MM.1S (cell line): ENCODE data around the gene ALG1L2.
A peak's percentile ranks its signal among the peaks of the same experiment; 100 is the strongest.
"Not testable (repeated sequence)": the region's sequence is repeated elsewhere in the genome, so short reads cannot be mapped to it uniquely, and the experiment has no call there.

Experiments used
- DNase-seq: peaks from one replicate; pipeline ENCODE4 v3.0.0-alpha.2; 2015
- H2AFZ ChIP-seq: fragments of 300-600 bp; sonication (generic); 2 replicates; pipeline ENCODE4 v1.6.0; 2016; ENCODE audit warnings: antibody characterized with exemption, low read length
- H3F3A ChIP-seq: fragments of 300-600 bp; sonication (generic); 2 replicates; pipeline ENCODE4 v1.6.1; 2016; ENCODE audit warnings: mild to moderate bottlenecking, antibody characterized with exemption, low read length, moderate library complexity, mixed read lengths; ENCODE audit not compliant: insufficient read depth
- H3K27ac ChIP-seq: fragments of 300-600 bp; sonication (generic); 2 replicates; pipeline ENCODE4 v1.5.1; 2016; ENCODE audit warnings: mild to moderate bottlenecking, low read length
- H3K27me3 ChIP-seq: fragments of 300-600 bp; sonication (generic); replicated peaks from 2 replicates; pipeline ENCODE4 v1.6.0; 2016; ENCODE audit warnings: low read length; ENCODE audit not compliant: insufficient read depth
- H3K36me3 ChIP-seq: fragments of 300-600 bp; sonication (generic); replicated peaks from 2 replicates; pipeline ENCODE4 v1.6.1; 2016; ENCODE audit warnings: mild to moderate bottlenecking, low read length, mixed read lengths; ENCODE audit not compliant: insufficient read depth
- H3K4me1 ChIP-seq: fragments of 300-600 bp; sonication (generic); 2 replicates; pipeline ENCODE4 v1.6.1; 2016; ENCODE audit warnings: low read length, mixed read lengths
- H3K4me2 ChIP-seq: fragments of 300-600 bp; sonication (generic); 2 replicates; pipeline ENCODE4 v1.6.0; 2016; ENCODE audit warnings: low read depth, low read length
- H3K4me3 ChIP-seq: fragments of 300-600 bp; sonication (generic); 2 replicates; pipeline ENCODE4 v1.5.1; 2016; ENCODE audit warnings: low read length, mixed read lengths
- H3K79me2 ChIP-seq: fragments of 300-600 bp; sonication (generic); 2 replicates; pipeline ENCODE4 v1.6.1; 2016; ENCODE audit warnings: mixed run types, low read length, mixed read lengths
- H3K9ac ChIP-seq: fragments of 300-600 bp; sonication (generic); 2 replicates; pipeline ENCODE4 v1.6.1; 2016; ENCODE audit warnings: low read length, mixed read lengths
- H3K9me2 ChIP-seq: fragments of 300-600 bp; sonication (generic); replicated peaks from 2 replicates; pipeline ENCODE4 v1.6.1; 2016; ENCODE audit warnings: mild to moderate bottlenecking, low read length, mixed read lengths; ENCODE audit not compliant: insufficient read depth
- H3K9me3 ChIP-seq: fragments of 300-600 bp; sonication (generic); replicated peaks from 2 replicates; pipeline ENCODE4 v1.6.1; 2016; ENCODE audit warnings: mild to moderate bottlenecking, low read length, mixed read lengths; ENCODE audit not compliant: insufficient read depth
- H4K20me1 ChIP-seq: fragments of 300-600 bp; sonication (generic); 2 replicates; pipeline ENCODE4 v1.6.1; 2016; ENCODE audit warnings: mild to moderate bottlenecking, low read length, moderate library complexity, mixed read lengths; ENCODE audit not compliant: insufficient read depth
- TF ChIP-seq, protein P1 (sequence below): fragments of 300-600 bp; sonication (generic); IDR thresholded peaks from 2 replicates; pipeline ENCODE4 v1.5.1; 2016; ENCODE audit warnings: antibody characterized with exemption, low read length, mixed read lengths

ALG1L2 gene

DNA sequence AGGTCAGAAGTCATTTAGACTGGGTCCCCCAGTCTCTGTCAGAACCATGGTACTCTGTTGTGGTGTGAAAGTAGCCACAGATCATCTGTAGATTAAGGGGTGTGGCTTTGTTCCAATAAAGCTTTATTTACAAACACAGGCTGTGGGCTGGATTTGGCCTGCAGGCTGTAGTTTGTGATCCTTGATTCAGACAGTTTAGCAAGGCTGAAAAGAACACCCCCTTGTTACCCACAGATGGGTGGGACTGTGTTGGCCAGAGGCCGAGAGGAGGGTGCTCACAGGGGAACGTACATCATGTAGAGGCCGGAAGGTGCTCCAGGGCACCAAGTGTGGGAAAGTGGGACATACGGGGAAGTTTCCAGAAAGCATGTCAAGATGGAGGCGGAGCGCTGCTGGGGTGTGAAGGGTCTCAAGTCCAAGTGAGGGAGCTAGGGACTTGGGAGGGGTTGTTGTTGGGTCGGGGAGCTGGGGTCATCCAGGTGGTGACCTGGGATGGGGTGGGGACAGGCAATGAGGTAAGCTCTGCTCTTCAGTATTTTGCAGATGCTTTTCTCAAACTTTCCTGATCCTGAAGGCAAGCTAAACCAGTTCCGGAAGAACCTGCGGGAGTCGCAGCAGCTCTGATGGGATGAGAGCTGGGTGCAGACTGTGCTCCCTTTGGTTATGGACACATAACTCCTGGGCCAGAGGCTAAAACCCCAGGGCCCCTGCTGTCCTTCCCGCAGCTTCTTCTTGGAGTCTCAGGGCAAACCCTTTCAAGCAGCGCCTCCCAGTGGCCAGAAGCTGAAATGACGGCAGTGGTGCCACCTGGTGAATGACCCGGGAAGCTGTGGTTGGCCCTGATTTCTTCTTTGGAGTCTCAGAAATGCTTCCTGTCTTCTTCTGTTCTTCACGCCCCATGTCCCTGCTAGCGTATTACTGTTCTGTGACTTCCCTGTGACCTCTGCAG lies 16.3 kb downstream of the ALG1L2 start:
- H3K4me2 ChIP-seq, H3K9ac ChIP-seq, H3K4me3 ChIP-seq, H3K27ac ChIP-seq, H3K9me2 ChIP-seq, H3K9me3 ChIP-seq, H3K4me1 ChIP-seq, H3K36me3 ChIP-seq, H3F3A ChIP-seq, H3K79me2 ChIP-seq, H2AFZ ChIP-seq, H3K27me3 ChIP-seq, DNase-seq, H4K20me1 ChIP-seq: not testable (repeated sequence)
- TF ChIP-seq, protein P1, sequence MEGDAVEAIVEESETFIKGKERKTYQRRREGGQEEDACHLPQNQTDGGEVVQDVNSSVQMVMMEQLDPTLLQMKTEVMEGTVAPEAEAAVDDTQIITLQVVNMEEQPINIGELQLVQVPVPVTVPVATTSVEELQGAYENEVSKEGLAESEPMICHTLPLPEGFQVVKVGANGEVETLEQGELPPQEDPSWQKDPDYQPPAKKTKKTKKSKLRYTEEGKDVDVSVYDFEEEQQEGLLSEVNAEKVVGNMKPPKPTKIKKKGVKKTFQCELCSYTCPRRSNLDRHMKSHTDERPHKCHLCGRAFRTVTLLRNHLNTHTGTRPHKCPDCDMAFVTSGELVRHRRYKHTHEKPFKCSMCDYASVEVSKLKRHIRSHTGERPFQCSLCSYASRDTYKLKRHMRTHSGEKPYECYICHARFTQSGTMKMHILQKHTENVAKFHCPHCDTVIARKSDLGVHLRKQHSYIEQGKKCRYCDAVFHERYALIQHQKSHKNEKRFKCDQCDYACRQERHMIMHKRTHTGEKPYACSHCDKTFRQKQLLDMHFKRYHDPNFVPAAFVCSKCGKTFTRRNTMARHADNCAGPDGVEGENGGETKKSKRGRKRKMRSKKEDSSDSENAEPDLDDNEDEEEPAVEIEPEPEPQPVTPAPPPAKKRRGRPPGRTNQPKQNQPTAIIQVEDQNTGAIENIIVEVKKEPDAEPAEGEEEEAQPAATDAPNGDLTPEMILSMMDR, result peak; percentile 48

DNA sequence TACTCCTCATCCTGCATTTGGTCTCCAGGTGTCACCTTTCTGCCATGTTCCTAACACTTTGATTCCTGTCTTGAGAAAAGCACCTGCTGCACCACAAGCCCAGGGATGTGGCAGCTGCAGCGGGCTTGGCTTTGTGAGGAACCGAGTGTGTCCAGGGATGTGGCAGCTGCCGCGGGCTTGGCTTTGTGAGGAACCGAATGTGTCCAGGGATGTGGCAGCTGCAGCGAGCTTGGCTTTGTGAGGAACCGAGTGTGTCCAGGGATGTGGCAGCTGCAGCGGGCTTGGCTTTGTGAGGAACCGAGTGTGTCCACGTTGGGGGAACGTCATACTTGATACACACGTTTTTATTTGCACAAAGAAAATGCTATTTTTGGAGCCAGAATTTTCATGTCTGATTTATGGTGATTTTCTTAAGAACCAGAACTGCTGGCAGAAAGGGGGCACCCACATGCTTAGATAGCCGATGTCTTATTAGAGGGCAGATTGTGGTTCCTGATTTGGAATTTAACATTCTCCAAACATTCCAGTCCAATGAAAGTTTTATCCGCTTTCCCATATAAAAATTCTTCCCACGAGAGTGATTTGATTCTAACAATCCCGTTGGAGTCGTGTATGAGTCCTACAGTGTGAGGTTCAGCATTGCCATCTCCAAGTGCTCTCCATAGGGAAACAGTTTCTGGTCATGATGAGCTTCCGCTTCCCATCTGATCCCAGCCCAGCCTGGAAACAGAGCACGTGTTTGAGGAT lies 17.2 kb downstream of the ALG1L2 start:
- DNase-seq, H3K4me2 ChIP-seq, H3K27ac ChIP-seq: not testable (repeated sequence)

DNA sequence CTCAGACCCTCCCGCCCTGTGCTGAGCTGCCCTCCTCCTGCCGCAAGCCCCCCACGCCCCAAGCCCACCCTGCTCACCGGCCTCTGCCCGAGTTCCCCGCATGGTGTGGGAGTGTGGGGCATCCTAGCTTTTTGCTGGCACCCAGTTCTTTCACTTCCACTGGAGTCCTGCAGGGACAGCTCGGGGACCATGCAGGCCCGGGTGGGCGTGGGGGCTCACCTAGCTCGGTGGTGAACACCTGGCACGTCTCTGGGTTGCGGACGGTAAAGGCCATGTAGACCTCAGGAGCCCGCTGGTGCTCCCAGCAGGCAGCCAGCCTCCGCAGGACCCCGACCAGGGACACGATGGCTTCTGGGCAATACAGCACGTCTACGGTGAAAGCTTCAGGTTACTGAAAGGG lies 20.9 kb downstream of the ALG1L2 start:
- not testable (repeated sequence) for H3F3A ChIP-seq, H3K36me3 ChIP-seq, DNase-seq, H3K4me1 ChIP-seq, H2AFZ ChIP-seq, H3K4me3 ChIP-seq, H3K27ac ChIP-seq, H4K20me1 ChIP-seq, H3K9me2 ChIP-seq, H3K9ac ChIP-seq, H3K27me3 ChIP-seq, H3K9me3 ChIP-seq, H3K4me2 ChIP-seq, H3K79me2 ChIP-seq

More for the DNA sequence above, 17.2 kb downstream of the ALG1L2 start:
- not testable (repeated sequence) for H3K4me3 ChIP-seq, H3K36me3 ChIP-seq, H3K9ac ChIP-seq, H3K4me1 ChIP-seq, H3K27me3 ChIP-seq, H3K9me3 ChIP-seq, H3K79me2 ChIP-seq, H4K20me1 ChIP-seq, H3F3A ChIP-seq, H2AFZ ChIP-seq, H3K9me2 ChIP-seq

DNA sequence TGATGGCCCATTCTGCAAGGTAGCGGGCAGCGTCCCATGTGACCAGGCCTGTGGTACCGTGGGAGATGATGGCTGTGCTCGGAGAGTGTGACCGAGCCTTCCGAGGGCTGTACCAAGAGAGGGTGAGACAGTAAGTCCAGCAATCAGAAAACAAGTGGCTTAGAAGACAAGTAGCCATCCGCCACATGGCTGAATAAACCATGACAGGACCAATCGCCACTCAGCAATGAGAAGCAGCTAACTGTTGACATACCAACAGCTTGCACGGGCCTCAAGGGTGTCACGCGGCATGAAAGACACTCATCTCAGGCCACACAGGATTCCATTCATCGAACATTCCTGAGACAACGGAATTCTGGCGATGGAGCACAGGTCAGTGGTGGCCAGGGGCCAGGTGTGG lies 22.6 kb downstream of the ALG1L2 start:
- not testable (repeated sequence) for H3K4me1 ChIP-seq, H3K9me3 ChIP-seq, H3K79me2 ChIP-seq

DNA sequence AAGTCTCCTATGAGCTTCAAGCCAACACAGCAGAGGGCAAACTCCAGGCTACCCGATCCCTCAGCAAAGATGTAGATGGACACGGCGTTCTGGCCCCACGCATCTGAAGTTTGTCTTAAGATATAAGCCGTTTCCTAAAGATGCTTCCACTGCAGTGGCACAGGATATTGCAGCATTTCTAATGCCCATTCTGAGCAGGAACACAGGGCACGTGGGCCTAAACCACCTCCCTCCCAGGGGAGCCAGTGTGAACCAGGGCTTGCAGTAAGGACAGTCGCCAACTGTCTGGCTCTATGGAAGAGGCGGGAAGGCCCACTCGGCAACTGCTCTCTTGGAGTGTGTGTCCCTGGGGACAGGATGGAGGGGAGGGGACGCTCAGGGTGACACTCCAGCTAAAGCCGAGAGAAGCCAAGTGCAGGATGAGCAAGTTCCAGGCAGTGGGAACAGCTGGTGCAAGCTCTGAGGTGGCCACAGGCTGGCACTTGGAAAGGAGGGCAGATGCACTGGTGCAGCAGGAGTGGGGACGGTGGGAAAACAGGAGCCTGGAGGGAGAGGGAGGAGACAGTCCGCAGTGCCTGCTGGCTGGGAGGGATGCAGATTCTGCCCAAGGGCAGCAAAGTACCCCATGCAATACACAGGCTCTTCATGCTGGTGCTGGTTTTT lies 25.8 kb downstream of the ALG1L2 start:
- H3K9me2 ChIP-seq, H3K27ac ChIP-seq, H3K4me2 ChIP-seq, H3K9ac ChIP-seq, H4K20me1 ChIP-seq, H3K27me3 ChIP-seq, H3K36me3 ChIP-seq, H3F3A ChIP-seq, H3K4me3 ChIP-seq, H3K9me3 ChIP-seq, H3K4me1 ChIP-seq, DNase-seq, H2AFZ ChIP-seq: not testable (repeated sequence)
- H3K79me2 ChIP-seq, result peaks cover 13% of the 10 kb centered on the region

More for the DNA sequence above, 22.6 kb downstream of the ALG1L2 start:
- not testable (repeated sequence) for DNase-seq, H3K9ac ChIP-seq, H2AFZ ChIP-seq, H3K9me2 ChIP-seq, H3K4me2 ChIP-seq, H3K27ac ChIP-seq, H4K20me1 ChIP-seq, H3F3A ChIP-seq, H3K27me3 ChIP-seq, H3K36me3 ChIP-seq, H3K4me3 ChIP-seq

DNA sequence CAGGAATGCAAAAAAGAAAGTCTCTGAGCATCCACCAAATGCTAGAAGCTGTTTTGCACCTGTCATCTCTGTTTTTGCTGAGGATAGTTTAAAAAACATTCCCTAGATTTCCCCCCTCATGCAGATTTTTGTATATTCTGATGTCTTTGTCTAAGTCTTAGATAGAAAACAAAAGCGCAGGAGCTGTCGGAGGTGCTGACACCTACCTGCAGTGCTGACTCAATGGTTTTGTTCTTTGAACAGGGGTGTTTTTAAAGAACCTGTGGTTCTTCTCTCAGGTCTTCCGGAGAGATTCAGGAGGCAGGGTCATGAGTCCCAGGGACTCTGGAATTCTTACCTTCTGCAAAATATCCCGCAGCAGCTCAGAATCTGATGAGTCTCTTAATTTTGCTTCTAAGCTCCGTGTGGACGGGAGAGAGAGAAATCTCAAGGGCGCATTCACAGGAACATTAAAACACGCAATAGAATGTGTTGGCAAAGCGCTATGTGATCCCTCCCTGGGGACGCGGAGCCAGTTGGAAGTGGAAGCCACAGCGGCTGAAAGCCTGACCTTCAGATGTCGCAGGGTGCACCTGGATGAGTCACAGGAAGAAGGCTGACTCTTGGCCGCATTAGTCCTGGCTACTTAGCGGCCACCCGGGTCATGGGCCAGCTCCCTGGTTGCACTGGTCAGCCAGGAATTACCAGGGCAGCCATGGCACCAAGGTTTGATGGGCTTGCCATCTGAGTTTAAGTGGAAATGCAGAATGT lies 27.4 kb downstream of the ALG1L2 start:
- H3K36me3 ChIP-seq, H3K4me1 ChIP-seq, H2AFZ ChIP-seq, H3K9ac ChIP-seq, H3K4me3 ChIP-seq, DNase-seq, H3K9me2 ChIP-seq, H4K20me1 ChIP-seq, H3F3A ChIP-seq, H3K27ac ChIP-seq, H3K4me2 ChIP-seq, H3K27me3 ChIP-seq, H3K9me3 ChIP-seq: not testable (repeated sequence)
- H3K79me2 ChIP-seq, result peaks cover 13% of the 10 kb centered on the region
